ENCODE measurements around the gene ARRDC5.

GRCh38 chr19:4873930-4874329 is 28.8 kb downstream of the ARRDC5 start:
- TF ChIP-seq CTCF (conservative IDR thresholded peaks at IDR 0.05 in 1 of 2, IDR thresholded peaks at IDR 0.05 in 1 of 2; ENCODE audit: low read depth in 1 of 2, low read length in 2 of 2) (no peak), EZH2 (IDR thresholded peaks at IDR 0.05; ENCODE audit: low read length, missing control alignments) (no peak)
